Epithelial cell of prostate (primary cell): Measurements from ENCODE around the gene RHOT2.

Experiments used
- DNase-seq: peaks from one replicate; pipeline ENCODE4 v3.0.0-alpha.2; 2011; ENCODE audit warnings: low read depth, low spot score
- H3K27ac ChIP-seq: fragments of 450-650 bp; 2 replicates; pipeline ENCODE4 v1.5.1; 2017; ENCODE audit warnings: mild to moderate bottlenecking

The RHOT2 gene

GRCh38 chr16:667780-668518 is at the start of gene RHOT2:
Gene RHOT2 (plus strand): TSS chr16:668132. CDS start chr16:668200, 68 bp downstream.
- H3K27ac ChIP-seq = peak within 1 kb of the TSS; percentile 60
- peak; percentile 26 for DNase-seq

- no peak overlapping the region for H3K27ac ChIP-seq
- no peak for DNase-seq
Observed at GRCh38 chr16:619476-620100, 48.3 kb upstream of the RHOT2 start.

- no peak overlapping the region for H3K27ac ChIP-seq
- no peak for DNase-seq
Observed at GRCh38 chr16:620700-621525, 47.0 kb upstream of the RHOT2 start.

GRCh38 chr16:621526-622105 is 46.3 kb upstream of the RHOT2 start:
- DNase-seq = no peak
- H3K27ac ChIP-seq = no peak overlapping the region

GRCh38 chr16:622920-623280 is 45.0 kb upstream of the RHOT2 start:
- DNase-seq = no peak
- H3K27ac ChIP-seq = no peak overlapping the region

- no peak for DNase-seq
- H3K27ac ChIP-seq = no peak overlapping the region
Observed at GRCh38 chr16:624526-625070, 43.3 kb upstream of the RHOT2 start.

- H3K27ac ChIP-seq = no peak overlapping the region
- no peak for DNase-seq
Observed at GRCh38 chr16:625117-625976, 42.6 kb upstream of the RHOT2 start.

GRCh38 chr16:625977-626765 is 41.8 kb upstream of the RHOT2 start:
- no peak overlapping the region for H3K27ac ChIP-seq
- no peak for DNase-seq

- DNase-seq = peak; percentile 74
Observed at GRCh38 chr16:626787-627453, 41.0 kb upstream of the RHOT2 start.

GRCh38 chr16:627454-628239 is 40.3 kb upstream of the RHOT2 start:
- no peak for DNase-seq
- no peak overlapping the region for H3K27ac ChIP-seq

More at GRCh38 chr16:626787-627453, 41.0 kb upstream of the RHOT2 start:
- no peak overlapping the region for H3K27ac ChIP-seq

GRCh38 chr16:628321-629061 is 39.4 kb upstream of the RHOT2 start:
- no peak for DNase-seq
- H3K27ac ChIP-seq = no peak overlapping the region

- no peak overlapping the region for H3K27ac ChIP-seq
- no peak for DNase-seq
Observed at GRCh38 chr16:629185-629832, 38.6 kb upstream of the RHOT2 start.

- no peak for DNase-seq
- no peak overlapping the region for H3K27ac ChIP-seq
Observed at GRCh38 chr16:629833-630248, 38.1 kb upstream of the RHOT2 start.

- H3K27ac ChIP-seq = no peak overlapping the region
- no peak for DNase-seq
Observed at GRCh38 chr16:630249-630814, 37.6 kb upstream of the RHOT2 start.

- H3K27ac ChIP-seq = no peak within 1 kb of the TSS
- DNase-seq = no peak
Observed at GRCh38 chr16:630815-631405, 37.0 kb upstream of the RHOT2 start, which contains the start of gene WFIKKN1. Gene WFIKKN1 (plus strand): TSS chr16:630985. CDS start chr16:631254, 269 bp downstream.
